ENCODE data around the gene OR11A1. TPM values are rescaled to one million over a fixed set of nuclear protein-coding genes. Genes with fewer than 3 reads are reported as not detected.

OR11A1 gene
- total RNA-seq, 2 donors from 2014 or later, result not detected

DNA sequence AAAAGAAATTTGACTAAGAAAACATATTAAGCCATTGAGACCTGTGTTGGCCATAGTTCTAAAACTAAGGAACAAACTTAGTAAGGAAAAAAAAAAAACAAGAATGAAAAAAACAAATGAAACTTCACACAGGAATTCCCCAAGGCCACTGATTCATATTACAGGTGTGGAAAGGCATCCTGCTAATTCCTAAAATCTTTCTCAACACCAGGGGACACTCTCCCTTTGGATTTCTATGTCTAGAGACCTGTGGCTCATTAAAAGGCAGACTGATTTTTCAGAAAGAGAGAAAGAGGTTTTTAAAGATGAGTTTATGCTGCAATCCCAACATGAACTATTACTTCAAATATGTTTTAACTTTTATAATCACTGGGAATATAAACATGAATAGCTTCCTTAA, 42.3 kb downstream of the OR11A1 start, which contains the start of gene OR12D1:
Gene OR12D1, plus strand, starts transcription at position 341 of the 400 bp plus-strand sequence.
- no peak for ATAC-seq
- Mint-ChIP-seq H3K27ac (no peak within 1 kb of the TSS), H3K4me3 (no peak within 1 kb of the TSS), H3K9me3 (peaks cover 13% of the 10 kb centered on the region), H3K27me3 (peaks cover 41 to 52% of the 10 kb centered on the region in 2 donors), H3K36me3 (peaks cover 20% of the 10 kb centered on the region), H3K4me1 (ENCODE audit: low read depth in 2 of 2) (no peaks in the 10 kb centered on the region)
- DNase-seq (ENCODE audit: low spot score), result no peak

DNA sequence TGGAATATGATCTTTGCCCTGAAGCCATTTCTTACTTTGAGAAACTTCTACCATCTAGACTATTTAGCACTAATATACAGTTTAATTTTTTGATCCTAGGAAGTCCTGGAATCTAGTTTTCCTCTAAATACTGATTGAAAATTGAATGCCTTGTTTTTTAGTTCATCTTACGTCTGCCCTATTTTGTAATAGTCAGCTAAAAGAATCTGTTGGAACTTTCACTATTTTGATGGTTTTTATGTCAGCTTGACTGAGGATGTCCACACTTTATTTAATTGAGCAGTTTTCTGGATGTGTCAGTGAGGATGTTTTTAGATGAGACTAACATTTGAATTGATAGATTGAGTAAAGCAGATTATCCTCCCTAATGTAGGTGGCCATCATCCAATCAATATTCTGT, 53.1 kb downstream of the OR11A1 start:
- H3K27me3 Mint-ChIP-seq, result peaks cover 23 to 26% of the 10 kb centered on the region in 2 donors
- no peak overlapping the region for H3K4me3 Mint-ChIP-seq
- no peak for DNase-seq (ENCODE audit: low spot score)
- peaks cover 3% of the 10 kb centered on the region for H3K9me3 Mint-ChIP-seq
- no peaks in the 10 kb centered on the region for H3K4me1 Mint-ChIP-seq (ENCODE audit: low read depth in 2 of 2)
- no peaks in the 10 kb centered on the region for H3K36me3 Mint-ChIP-seq
- no peak for ATAC-seq
- no peak overlapping the region for H3K27ac Mint-ChIP-seq

DNA sequence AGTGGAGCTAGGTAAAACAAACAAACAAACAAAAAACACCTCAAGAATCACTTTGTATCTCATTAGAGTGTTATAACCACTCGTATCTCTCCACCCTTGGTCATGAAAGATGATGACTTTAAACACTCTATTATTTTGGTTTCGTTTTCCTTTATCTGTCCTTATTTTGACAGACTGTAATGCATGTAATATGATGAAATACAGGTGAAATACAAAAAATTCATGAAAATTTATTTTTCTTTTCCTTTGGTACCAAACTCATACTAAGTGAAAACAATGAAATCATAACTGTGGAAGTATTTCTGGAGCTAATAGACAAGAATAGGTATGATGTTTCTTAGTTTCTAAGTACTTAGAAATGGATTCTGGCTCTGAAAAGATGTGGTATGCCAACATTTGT, 57.3 kb downstream of the OR11A1 start:
- Mint-ChIP-seq H3K27ac (no peak overlapping the region), H3K4me3 (no peak overlapping the region), H3K4me1 (ENCODE audit: low read depth in 2 of 2) (no peaks in the 10 kb centered on the region), H3K9me3 (peaks cover 3% of the 10 kb centered on the region), H3K27me3 (peaks cover 26 to 53% of the 10 kb centered on the region in 2 donors), H3K36me3 (no peaks in the 10 kb centered on the region)
- DNase-seq (ENCODE audit: low spot score) (no peak), ATAC-seq (no peak)

DNA sequence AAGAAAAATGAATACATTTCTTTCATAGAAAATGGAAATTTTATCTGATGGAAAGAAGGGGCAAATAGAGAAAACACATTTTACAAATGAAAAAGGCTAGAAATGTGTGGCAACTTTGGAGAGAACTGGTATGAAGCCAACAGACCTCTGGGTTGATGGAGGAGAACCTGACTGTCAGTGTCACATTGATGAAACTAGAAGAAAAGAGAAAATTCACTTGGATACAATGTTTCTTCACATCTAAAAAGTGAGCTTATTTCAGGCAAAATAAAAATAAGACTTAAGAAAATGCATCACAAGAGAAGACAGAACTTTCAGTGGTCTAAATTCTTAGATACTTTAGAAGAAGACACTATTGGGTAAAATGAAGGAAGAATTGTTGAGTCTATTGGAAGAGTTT, 61.5 kb downstream of the OR11A1 start, which contains the start of gene OR12D2:
Gene OR12D2, plus strand, starts transcription at position 301 of the 400 bp plus-strand sequence. CDS start 1,069 bp downstream, outside the sequence.
- no peak for ATAC-seq
- Mint-ChIP-seq H3K36me3 (no peaks in the 10 kb centered on the region), H3K4me1 (ENCODE audit: low read depth in 2 of 2) (no peaks in the 10 kb centered on the region), H3K4me3 (no peak within 1 kb of the TSS), H3K27ac (no peak within 1 kb of the TSS), H3K9me3 (peaks cover 2% of the 10 kb centered on the region), H3K27me3 (peaks cover 23 to 49% of the 10 kb centered on the region in 2 donors)
- no peak for DNase-seq (ENCODE audit: low spot score)

DNA sequence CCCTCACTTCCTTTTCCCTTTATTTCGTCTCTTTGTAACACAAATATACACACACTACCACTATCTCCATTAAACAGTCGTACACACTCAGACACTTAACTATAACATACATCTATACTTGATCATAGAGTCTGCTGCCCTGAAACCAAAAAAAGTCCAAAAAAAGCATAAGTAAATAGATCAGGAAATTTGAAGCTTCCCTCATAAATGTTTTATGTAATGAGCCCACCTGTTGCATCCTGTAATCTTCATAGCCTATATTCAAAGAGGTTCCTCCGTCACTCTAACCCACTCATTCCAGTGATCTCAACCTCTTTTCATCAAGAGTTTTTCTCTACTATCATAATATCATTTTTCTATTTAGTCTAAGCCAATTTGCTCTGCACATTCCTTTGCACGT, 68.3 kb downstream of the OR11A1 start:
- no peaks in the 10 kb centered on the region for H3K36me3 Mint-ChIP-seq
- H3K27ac Mint-ChIP-seq, result no peak overlapping the region
- no peaks in the 10 kb centered on the region for H3K9me3 Mint-ChIP-seq
- no peak for DNase-seq (ENCODE audit: low spot score)
- no peak overlapping the region for H3K4me3 Mint-ChIP-seq
- peaks cover 29 to 42% of the 10 kb centered on the region in 2 donors for H3K27me3 Mint-ChIP-seq
- no peaks in the 10 kb centered on the region for H3K4me1 Mint-ChIP-seq (ENCODE audit: low read depth in 2 of 2)
- no peak for ATAC-seq

DNA sequence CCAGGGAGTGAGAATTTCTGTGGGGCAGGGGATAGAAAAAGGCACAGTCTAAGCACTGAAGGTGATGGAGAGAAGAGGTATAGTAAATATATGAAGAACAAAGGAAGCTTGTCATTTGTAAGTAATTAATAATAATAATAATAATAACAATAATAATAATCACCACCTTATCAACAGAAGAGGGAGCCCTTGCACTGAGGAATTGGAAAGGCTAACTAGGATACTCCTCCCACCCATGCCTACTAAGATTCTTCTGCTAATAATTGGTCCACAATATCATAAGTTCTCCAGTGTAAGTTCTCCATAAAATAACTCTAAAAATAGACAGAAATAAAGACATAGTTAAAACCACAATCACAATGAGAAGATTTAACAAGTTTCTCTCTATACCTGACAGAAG, 80.9 kb downstream of the OR11A1 start:
- no peak overlapping the region for H3K27ac Mint-ChIP-seq
- ATAC-seq (no peak), DNase-seq (ENCODE audit: low spot score) (no peak)
- no peaks in the 10 kb centered on the region for H3K36me3 Mint-ChIP-seq
- H3K9me3 Mint-ChIP-seq, result no peaks in the 10 kb centered on the region
- no peaks in the 10 kb centered on the region for H3K4me1 Mint-ChIP-seq (ENCODE audit: low read depth in 2 of 2)
- H3K4me3 Mint-ChIP-seq, result no peak overlapping the region
- H3K27me3 Mint-ChIP-seq, result peaks cover 20 to 39% of the 10 kb centered on the region in 2 donors

Other genes starting within 250 kb of the OR11A1 start
- not detected for gene OR14J1, start 155.4 kb downstream of the OR11A1 start, total RNA-seq
- gene OR5V1, start 88.2 kb downstream of the OR11A1 start, total RNA-seq, result not detected
- gene OR12D3, start 81.8 kb downstream of the OR11A1 start, total RNA-seq, result not detected
- not detected for gene OR12D2, start 61.4 kb downstream of the OR11A1 start, total RNA-seq
- not detected for gene OR12D1, start 42.1 kb downstream of the OR11A1 start, total RNA-seq
- gene OR10C1, start 17.8 kb downstream of the OR11A1 start, total RNA-seq, result not detected
- not detected for gene OR2H1, start 84 bp upstream of the OR11A1 start, total RNA-seq
- gene MAS1L, start 30.9 kb upstream of the OR11A1 start, total RNA-seq, result not detected
- gene UBD, start 102.7 kb upstream of the OR11A1 start, total RNA-seq, result 1 to 10 TPM in 1 of 2 donors, not detected in 1; 3.1 TPM
- gene OR2H2, start 128.1 kb upstream of the OR11A1 start, total RNA-seq, result not detected
- 10 to 100 TPM in 1 of 2 donors, 1 to 10 TPM in 1; 3.0 to 15.2 TPM for gene GABBR1, start 176.1 kb upstream of the OR11A1 start, total RNA-seq
- not detected for gene MOG, start 200.0 kb upstream of the OR11A1 start, total RNA-seq
- gene ZFP57, start 224.1 kb upstream of the OR11A1 start, total RNA-seq, result 1 to 10 TPM; 5.2 to 9.0 TPM

Data from natural killer cell treated with Interleukin-12 subunit alpha and Interleukin-12 subunit beta and Interleukin-15 and Interleukin-18, amount 100 ng/mL, for 72 hours (primary cell).